Gastrocnemius medialis (tissue), 4 donors: ENCODE measurements around the gene CFAP45. TPM values are rescaled to one million over a fixed set of nuclear protein-coding genes. Genes with fewer than 3 reads are reported as not detected.

ENCODE experiments used
- ATAC-seq, 2 donors: fragments of 150-250 bp; one replicate each; pipeline ENCODE4 v1.9.1; 2016
- DNase-seq, 2 donors: peaks; one replicate each; pipeline ENCODE4 v3.0.0-alpha.2; 2019
- H3K27ac ChIP-seq, 4 donors: fragments of 200-600 bp; sonication (generic); 1 replicate in 1 of 4; 2 replicates in 3 of 4; pipeline ENCODE4 v1.5.1; 2016 to 2018; ENCODE audit warnings: mild to moderate bottlenecking in 2 of 4, moderate library complexity in 1 of 4
- H3K27me3 ChIP-seq, 3 donors: fragments of 200-600 bp; sonication (generic) in 2 of 3; 1 replicate in 1 of 3; 2 replicates in 2 of 3; pipeline versions ENCODE4 v1.5.1 to v1.6.0; 2016 to 2019; ENCODE audit warnings: mild to moderate bottlenecking in 1 of 3, moderate library complexity in 1 of 3
- H3K36me3 ChIP-seq, 2 donors: fragments of 200-600 bp; sonication (generic) in 1 of 2; one replicate each; pipeline ENCODE4 v1.5.1; 2017 to 2018
- H3K4me1 ChIP-seq, 2 donors: fragments of 200-600 bp; sonication (generic) in 1 of 2; one replicate each; pipeline ENCODE4 v1.5.1; 2016 to 2017; ENCODE audit warnings: mild to moderate bottlenecking in 2 of 2
- H3K4me3 ChIP-seq, 4 donors: fragments of 200-600 bp; sonication (generic) in 3 of 4; 1 replicate in 1 of 4; 2 replicates in 3 of 4; pipeline ENCODE4 v1.5.1; 2016 to 2019; ENCODE audit warnings: mild to moderate bottlenecking in 2 of 4
- H3K9me3 ChIP-seq, 3 donors: fragments of 200-600 bp; sonication (generic) in 2 of 3; 1 replicate in 1 of 3; 2 replicates in 2 of 3; pipeline ENCODE4 v1.5.1; 2016 to 2019
- CTCF ChIP-seq, 5 experiments: fragments of 450-650 bp in 3 of 5; fragments of 200-600 bp in 2 of 5; sonication (generic) in 2 of 5; IDR thresholded peaks in 4 of 5; conservative IDR thresholded peaks in 1 of 5; 1 replicate in 4 of 5; 2 replicates in 1 of 5; pipeline ENCODE4 v1.5.1; 2016 to 2019; ENCODE audit warnings: antibody characterized with exemption in 5 of 5, mild to moderate bottlenecking in 3 of 5, moderate library complexity in 3 of 5
- POLR2A ChIP-seq, 2 donors: fragments of 450-650 bp; IDR thresholded peaks; one replicate each; pipeline ENCODE4 v1.6.1; 2017; ENCODE audit warnings: antibody characterized with exemption in 2 of 2, mild to moderate bottlenecking in 2 of 2, moderate library complexity in 2 of 2
- in situ Hi-C, 4 donors: fragments of 200-750 bp; cut with MboI; loops; one replicate each; pipeline versions ENCODE4 v1.15.0 to v1.8.0; 2017; ENCODE audit warnings: low sequenced_read_pairs in 4 of 4
- intact Hi-C: fragments of 100-400 bp; cut with DNase I; formaldehyde crosslinking; loops from one replicate; pipeline ENCODE4 v1.15.1; 2023; ENCODE audit warnings: low total_unique reads
- total RNA-seq, 4 donors: library from RNA; depleted of rRNA; stranded (reverse); fragments of >200 nt; gene quantifications; one replicate each; pipeline versions ENCODE4 v1.1.0 to v1.2.3, GENCODE V29; 2016

CFAP45 gene
- total RNA-seq, 4 donors from 2014 or later = not detected

GRCh38 chr1:159879136-159879535, 20.8 kb downstream of the CFAP45 start:
- in situ Hi-C loops (no loop called here), intact Hi-C loops (no loop called here)
- ATAC-seq = no peak
- no peaks in the 10 kb centered on the region for H3K4me1 ChIP-seq
- TF ChIP-seq POLR2A (IDR thresholded peaks at IDR 0.05) = no peak
- no peak for TF ChIP-seq CTCF (IDR thresholded peaks at IDR 0.05 in 4 of 5, conservative IDR thresholded peaks at IDR 0.05 in 1 of 5)
- H3K36me3 ChIP-seq = no peaks in the 10 kb centered on the region
- no peak overlapping the region for H3K27ac ChIP-seq
- no peaks in the 10 kb centered on the region for H3K9me3 ChIP-seq
- H3K27me3 ChIP-seq = no peaks in the 10 kb centered on the region
- H3K4me3 ChIP-seq = no peak overlapping the region
- DNase-seq = no peak

- in situ Hi-C loops = no loop called here
Observed at GRCh38 chr1:159877695-159878444, 22.1 kb downstream of the CFAP45 start.

GRCh38 chr1:159873530-159874143, 26.3 kb downstream of the CFAP45 start:
- H3K4me3 ChIP-seq = no peak overlapping the region
- TF ChIP-seq POLR2A (IDR thresholded peaks at IDR 0.05) = no peak
- TF ChIP-seq CTCF (IDR thresholded peaks at IDR 0.05 in 4 of 5, conservative IDR thresholded peaks at IDR 0.05 in 1 of 5) = no peak
- H3K9me3 ChIP-seq = no peaks in the 10 kb centered on the region
- DNase-seq (no peak), ATAC-seq (no peak)
- H3K27me3 ChIP-seq = peaks cover 0 to 11% (median 0%) of the 10 kb centered on the region in 3 donors
- H3K36me3 ChIP-seq = no peaks in the 10 kb centered on the region
- H3K27ac ChIP-seq = no peak overlapping the region
- in situ Hi-C loops (no loop called here), intact Hi-C loops (no loop called here)
- H3K4me1 ChIP-seq = no peaks in the 10 kb centered on the region

More at GRCh38 chr1:159877695-159878444, 22.1 kb downstream of the CFAP45 start:
- H3K36me3 ChIP-seq = no peaks in the 10 kb centered on the region
- no peaks in the 10 kb centered on the region for H3K4me1 ChIP-seq
- no peak overlapping the region for H3K4me3 ChIP-seq
- no peaks in the 10 kb centered on the region for H3K9me3 ChIP-seq
- intact Hi-C loops = no loop called here
- TF ChIP-seq CTCF (IDR thresholded peaks at IDR 0.05 in 4 of 5, conservative IDR thresholded peaks at IDR 0.05 in 1 of 5) = no peak
- no peak for TF ChIP-seq POLR2A (IDR thresholded peaks at IDR 0.05)
- no peak for DNase-seq
- ATAC-seq = no peak
- H3K27ac ChIP-seq = no peak overlapping the region
- no peaks in the 10 kb centered on the region for H3K27me3 ChIP-seq

GRCh38 chr1:159872891-159873290, 27.1 kb downstream of the CFAP45 start:
- TF ChIP-seq POLR2A (IDR thresholded peaks at IDR 0.05) (no peak), CTCF (IDR thresholded peaks at IDR 0.05 in 4 of 5, conservative IDR thresholded peaks at IDR 0.05 in 1 of 5) (no peak)
- DNase-seq (no peak), ATAC-seq (no peak)
- Histone ChIP-seq H3K4me1 (peaks cover 0 to 4% of the 10 kb centered on the region in 2 donors), H3K36me3 (no peaks in the 10 kb centered on the region), H3K4me3 (no peak overlapping the region), H3K27me3 (peaks cover 0 to 11% (median 0%) of the 10 kb centered on the region in 3 donors), H3K27ac (no peak overlapping the region), H3K9me3 (no peaks in the 10 kb centered on the region)
- intact Hi-C loops (no loop called here), in situ Hi-C loops (no loop called here)
